Keratinocyte (primary cell): ENCODE results near the gene ACVR1B. TPM values are rescaled to one million over a fixed set of nuclear protein-coding genes. Genes with fewer than 3 reads are reported as not detected.

Source experiments
- DNase-seq: peaks from one replicate; pipeline ENCODE4 v3.0.0-alpha.2; 2011; ENCODE audit warnings: low read depth, missing footprints, low spot score
- FAIRE-seq: peaks from 2 replicates; lab custom pipeline; 2011; peaks lifted over from hg19 to GRCh38; lab: Jason Lieb, UNC
- H2AFZ ChIP-seq: 2 replicates; pipeline ENCODE4 v1.6.0; 2012; ENCODE audit warnings: low read length, control low read depth, inconsistent platforms; ENCODE audit not compliant: control insufficient read depth
- H3K27ac ChIP-seq: 2 replicates; pipeline ENCODE4 v1.5.1; 2011; ENCODE audit warnings: low read length; ENCODE audit not compliant: control insufficient read depth, insufficient read depth
- H3K27me3 ChIP-seq: 3 replicates; pipeline ENCODE4 v1.6.0; 2011; ENCODE audit warnings: low read length; ENCODE audit not compliant: control insufficient read depth, insufficient read depth; ENCODE audit errors: extremely low read depth
- H3K36me3 ChIP-seq, 2 experiments: 2 replicates in 1 of 2; 3 replicates in 1 of 2; pipeline ENCODE4 v1.5.1; 2011; ENCODE audit warnings: low read length in 2 of 2, mild to moderate bottlenecking in 1 of 2; ENCODE audit not compliant: control insufficient read depth in 2 of 2, insufficient read depth in 2 of 2; ENCODE audit errors: extremely low read depth in 1 of 2
- H3K4me1 ChIP-seq: 3 replicates; pipeline ENCODE4 v1.5.1; 2011; ENCODE audit warnings: low read length; ENCODE audit not compliant: control insufficient read depth, insufficient read depth; ENCODE audit errors: extremely low read depth
- H3K4me2 ChIP-seq: 3 replicates; pipeline ENCODE4 v1.6.0; 2011; ENCODE audit warnings: low read depth, low read length; ENCODE audit not compliant: control insufficient read depth, insufficient read depth; ENCODE audit errors: extremely low read depth
- H3K4me3 ChIP-seq, 3 experiments: fragments of 200-600 bp in 1 of 3; sonication (generic) in 1 of 3; 2 replicates in 2 of 3; 3 replicates in 1 of 3; pipeline ENCODE4 v1.5.1; 2011 to 2016; ENCODE audit warnings: low read length in 3 of 3, mild to moderate bottlenecking in 3 of 3, control low read depth in 2 of 3, inconsistent platforms in 1 of 3, low read depth in 1 of 3, mixed read lengths in 1 of 3, mixed run types in 1 of 3, moderate library complexity in 1 of 3; ENCODE audit not compliant: control insufficient read depth in 2 of 3, insufficient read depth in 2 of 3; ENCODE audit errors: extremely low read depth in 1 of 3
- H3K79me2 ChIP-seq: 2 replicates; pipeline ENCODE4 v1.6.0; 2012; ENCODE audit warnings: low read length; ENCODE audit not compliant: control insufficient read depth, insufficient read depth
- H3K9ac ChIP-seq: 3 replicates; pipeline ENCODE4 v1.6.0; 2011; ENCODE audit warnings: low read length; ENCODE audit not compliant: control insufficient read depth, insufficient read depth; ENCODE audit errors: extremely low read depth
- H3K9me1 ChIP-seq: 3 replicates; pipeline ENCODE4 v1.6.0; 2011; ENCODE audit warnings: low read length; ENCODE audit not compliant: control insufficient read depth, insufficient read depth; ENCODE audit errors: extremely low read depth
- H3K9me3 ChIP-seq: 2 replicates; pipeline ENCODE4 v1.5.1; 2012; ENCODE audit warnings: low read depth, low read length; ENCODE audit not compliant: control insufficient read depth
- H4K20me1 ChIP-seq: 3 replicates; pipeline ENCODE4 v1.6.0; 2011; ENCODE audit warnings: low read length; ENCODE audit not compliant: control insufficient read depth, insufficient read depth; ENCODE audit errors: extremely low read depth
- EZH2 ChIP-seq: IDR thresholded peaks from one replicate; pipeline ENCODE4 v1.6.1; 2012; ENCODE audit warnings: inconsistent platforms, mild to moderate bottlenecking, low read length, moderate library complexity
- dilution Hi-C: fragments of 300-500 bp; cut with MboI; formaldehyde crosslinking; loops from one replicate; pipeline ENCODE4 v1.7.0; 2020; ENCODE audit warnings: low sequenced_read_pairs; ENCODE audit not compliant: extremely low pct_ligation_motif_present
- polyA plus RNA-seq, 5 experiments: library from polyadenylated mRNA; depleted of rRNA in 3 of 5; stranded (reverse) in 3 of 5; stranded (forward) in 1 of 5; unstranded in 1 of 5; fragments of >200 nt; gene quantifications; 1 replicate in 1 of 5; 2 replicates in 3 of 5; 3 replicates in 1 of 5; pipeline versions ENCODE4 v1.2.1 to v1.2.3, GENCODE V29; 2011 to 2012; ENCODE audit warnings: missing spikeins in 2 of 5, low read depth in 1 of 5, low replicate concordance in 1 of 5
- TF ChIP-seq, protein P1 (sequence below), 3 experiments: IDR thresholded peaks in 1 of 3; conservative IDR thresholded peaks in 1 of 3; optimal IDR thresholded peaks in 1 of 3; 2 replicates in 2 of 3; 3 replicates in 1 of 3; pipeline versions ENCODE3 to v1.5.1; 2011; ENCODE audit warnings: low read length in 3 of 3, mild to moderate bottlenecking in 3 of 3, moderate library complexity in 2 of 3, control low read depth in 1 of 3, inconsistent platforms in 1 of 3; ENCODE audit not compliant: insufficient read depth in 2 of 3; ENCODE audit errors: extremely low read depth in 1 of 3

The ACVR1B gene
- polyA plus RNA-seq, 1 donor (not counting 4 experiments of a cell fraction or from before 2014, with no cell fraction given) = 12.7 TPM

DNA sequence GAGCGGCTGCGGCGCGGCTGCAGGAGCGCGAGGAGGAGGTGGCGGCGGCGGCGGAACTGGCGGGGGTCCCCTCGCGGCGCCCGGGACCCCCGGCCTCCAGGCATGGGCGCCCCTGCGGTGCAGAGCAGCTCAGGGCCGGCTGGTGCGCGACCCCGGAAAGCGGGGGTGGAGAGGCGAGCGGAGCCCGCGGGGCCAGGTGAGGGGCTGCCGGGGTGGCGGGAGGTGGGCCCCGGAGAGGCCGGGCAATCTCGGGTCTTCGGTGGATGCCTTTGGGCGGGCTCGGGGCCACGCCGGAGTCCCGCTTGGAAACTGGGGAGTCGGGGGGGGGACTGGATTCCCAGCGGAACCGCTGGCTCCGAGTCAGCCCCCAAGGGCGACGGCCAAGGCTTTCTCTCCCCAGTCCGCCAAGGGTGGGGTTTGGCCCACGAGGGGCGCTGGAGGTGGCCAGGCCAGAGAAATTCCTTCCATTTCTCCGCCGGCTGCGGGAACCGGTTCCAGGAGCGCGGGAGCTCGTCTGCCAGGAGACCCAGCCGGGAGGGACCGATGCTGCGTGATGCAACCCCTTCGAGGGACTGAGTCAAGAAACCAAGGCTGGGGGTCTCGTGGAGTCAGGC is 85.9 kb downstream of the ACVR1B start:
- H3K9me1 ChIP-seq = no peaks in the 10 kb centered on the region
- H2AFZ ChIP-seq = peak overlapping the region; percentile 50
- H3K4me2 ChIP-seq = peak overlapping the region; percentile 74
- no peaks in the 10 kb centered on the region for H4K20me1 ChIP-seq
- FAIRE-seq (no peak), DNase-seq (no peak)
- dilution Hi-C loops = no loop called here
- peak overlapping the region; percentile 76 for H3K9ac ChIP-seq
- TF ChIP-seq, protein P1, sequence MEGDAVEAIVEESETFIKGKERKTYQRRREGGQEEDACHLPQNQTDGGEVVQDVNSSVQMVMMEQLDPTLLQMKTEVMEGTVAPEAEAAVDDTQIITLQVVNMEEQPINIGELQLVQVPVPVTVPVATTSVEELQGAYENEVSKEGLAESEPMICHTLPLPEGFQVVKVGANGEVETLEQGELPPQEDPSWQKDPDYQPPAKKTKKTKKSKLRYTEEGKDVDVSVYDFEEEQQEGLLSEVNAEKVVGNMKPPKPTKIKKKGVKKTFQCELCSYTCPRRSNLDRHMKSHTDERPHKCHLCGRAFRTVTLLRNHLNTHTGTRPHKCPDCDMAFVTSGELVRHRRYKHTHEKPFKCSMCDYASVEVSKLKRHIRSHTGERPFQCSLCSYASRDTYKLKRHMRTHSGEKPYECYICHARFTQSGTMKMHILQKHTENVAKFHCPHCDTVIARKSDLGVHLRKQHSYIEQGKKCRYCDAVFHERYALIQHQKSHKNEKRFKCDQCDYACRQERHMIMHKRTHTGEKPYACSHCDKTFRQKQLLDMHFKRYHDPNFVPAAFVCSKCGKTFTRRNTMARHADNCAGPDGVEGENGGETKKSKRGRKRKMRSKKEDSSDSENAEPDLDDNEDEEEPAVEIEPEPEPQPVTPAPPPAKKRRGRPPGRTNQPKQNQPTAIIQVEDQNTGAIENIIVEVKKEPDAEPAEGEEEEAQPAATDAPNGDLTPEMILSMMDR (optimal IDR thresholded peaks at IDR 0.05 in 1 of 3, IDR thresholded peaks at IDR 0.05 in 1 of 3, conservative IDR thresholded peaks at IDR 0.05 in 1 of 3; ENCODE audit: extremely low read depth in 1 of 3, insufficient read depth in 2 of 3, low read length in 3 of 3) = no peak
- TF ChIP-seq EZH2 = no peak
- H3K36me3 ChIP-seq = no peaks in the 10 kb centered on the region
- H3K4me3 ChIP-seq = peak overlapping the region; percentile 45 to 68 (median 61)
- H3K79me2 ChIP-seq = no peaks in the 10 kb centered on the region
- peaks cover 19% of the 10 kb centered on the region for H3K4me1 ChIP-seq
- H3K27ac ChIP-seq = peak overlapping the region; percentile 11
- H3K27me3 ChIP-seq = peaks cover 13% of the 10 kb centered on the region
- no peaks in the 10 kb centered on the region for H3K9me3 ChIP-seq

DNA sequence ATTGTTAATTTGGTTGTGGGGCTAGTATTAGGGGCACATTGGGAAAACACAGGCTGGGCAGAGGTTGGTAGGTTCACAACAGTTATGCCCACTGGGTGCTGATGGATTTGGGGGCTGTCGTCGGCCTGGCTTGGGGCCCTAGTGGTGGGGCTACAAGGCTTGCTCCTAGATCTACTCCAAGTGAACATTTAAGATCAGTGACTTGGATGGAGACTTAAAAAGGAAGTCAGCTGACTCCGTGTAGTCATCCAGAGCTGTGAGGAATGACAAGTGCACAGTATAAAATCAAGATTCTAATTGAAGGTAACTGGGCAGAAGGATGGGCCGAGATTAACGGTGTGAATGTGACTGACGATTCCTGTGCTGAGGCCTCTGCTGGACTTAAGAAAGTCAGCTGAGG is 86.9 kb downstream of the ACVR1B start:
- Histone ChIP-seq H3K9me1 (no peaks in the 10 kb centered on the region), H2AFZ (no peak overlapping the region), H3K4me3 (no peak overlapping the region), H3K9me3 (no peaks in the 10 kb centered on the region), H4K20me1 (no peaks in the 10 kb centered on the region), H3K9ac (no peak overlapping the region), H3K27ac (no peak overlapping the region), H3K4me1 (peaks cover 10% of the 10 kb centered on the region), H3K79me2 (no peaks in the 10 kb centered on the region), H3K36me3 (no peaks in the 10 kb centered on the region), H3K4me2 (no peak overlapping the region), H3K27me3 (peaks cover 13% of the 10 kb centered on the region)
- FAIRE-seq = no peak
- DNase-seq = no peak
- dilution Hi-C loops = no loop called here
- TF ChIP-seq, protein P1 (optimal IDR thresholded peaks at IDR 0.05 in 1 of 3, IDR thresholded peaks at IDR 0.05 in 1 of 3, conservative IDR thresholded peaks at IDR 0.05 in 1 of 3; ENCODE audit: extremely low read depth in 1 of 3, insufficient read depth in 2 of 3, low read length in 3 of 3) = no peak
- no peak for TF ChIP-seq EZH2
